GM12878 (cell line): ENCODE measurements around the gene COL16A1. TPM values are rescaled to one million over a fixed set of nuclear protein-coding genes. Genes with fewer than 3 reads are reported as not detected.

Experiments used
- ATAC-seq: fragments of 200-7000 bp; cut with Tn5 transposase; 3 replicates; pipeline ENCODE4 v1.9.1; 2020; ENCODE audit warnings: mild to moderate bottlenecking, moderate library complexity
- BruUV-seq: library from RNA; stranded (reverse); fragments of 400-500 nt; replicated peaks from 2 replicates; lab custom pipeline; 2021; lab: Mats Ljungman, UMichigan
- CTCF ChIA-PET: fragments of 300-600 bp; sonication (Branson Sonifier 250); formaldehyde crosslinking; extraction: SDS; loops from one replicate; lab custom pipeline; 2021; ENCODE audit warnings: inconsistent platforms; lab: Yijun Ruan, JAX
- POLR2A ChIA-PET: fragments of 350-600 bp; formaldehyde crosslinking; extraction: SDS; loops from one replicate; lab custom pipeline; 2021; ENCODE audit warnings: inconsistent platforms; lab: Charles Lee
- RAD21 ChIA-PET: fragments of 300-600 bp; sonication (Branson Sonifier 250); formaldehyde crosslinking; loops from one replicate; lab custom pipeline; 2023; ENCODE audit warnings: antibody characterized with exemption; ENCODE audit not compliant: unreplicated experiment; lab: Charles Lee
- SMC1A ChIA-PET: fragments of 300-600 bp; sonication (Branson Sonifier 250); formaldehyde crosslinking; loops from one replicate; lab custom pipeline; 2023; ENCODE audit not compliant: unreplicated experiment, uncharacterized antibody; lab: Charles Lee
- DNase-seq: peaks from one replicate; pipeline ENCODE4 v3.0.0-alpha.2; 2011; ENCODE audit warnings: low read depth, low spot score
- FAIRE-seq: peaks from 3 replicates; lab custom pipeline; 2011; peaks lifted over from hg19 to GRCh38; lab: Jason Lieb, UNC
- H2AFZ ChIP-seq: 2 replicates; pipeline ENCODE4 v1.6.0; 2011; ENCODE audit warnings: low read depth, low read length, control low read depth; ENCODE audit not compliant: control insufficient read depth
- H3K27ac ChIP-seq: 2 replicates; pipeline ENCODE4 v1.5.1; 2011; ENCODE audit warnings: control low read depth; ENCODE audit not compliant: control insufficient read depth, insufficient read depth
- H3K27me3 ChIP-seq, 2 experiments: replicated peaks in 1 of 2; 2 replicates each; pipeline versions ENCODE4 v1.6.0 to v1.6.1; 2011; ENCODE audit warnings: low read length in 1 of 2; ENCODE audit not compliant: control insufficient read depth in 2 of 2, insufficient read depth in 2 of 2
- H3K36me3 ChIP-seq, 2 experiments: 2 replicates each; pipeline ENCODE4 v1.5.1; 2011; ENCODE audit warnings: low read length in 1 of 2; ENCODE audit not compliant: control insufficient read depth in 2 of 2, insufficient read depth in 2 of 2
- H3K4me1 ChIP-seq: 2 replicates; pipeline ENCODE4 v1.6.1; 2011; ENCODE audit warnings: mild to moderate bottlenecking, low read length, moderate library complexity, mixed read lengths; ENCODE audit not compliant: control insufficient read depth, insufficient read depth
- H3K4me2 ChIP-seq: 2 replicates; pipeline ENCODE4 v1.6.0; 2011; ENCODE audit warnings: control low read depth; ENCODE audit not compliant: control insufficient read depth, insufficient read depth
- H3K4me3 ChIP-seq: fragments of 200-600 bp; sonication (generic); 2 replicates; pipeline ENCODE4 v1.5.1; 2016
- H3K79me2 ChIP-seq: 2 replicates; pipeline ENCODE4 v1.6.0; 2011; ENCODE audit warnings: low read length; ENCODE audit not compliant: control insufficient read depth, insufficient read depth
- H3K9ac ChIP-seq: 2 replicates; pipeline ENCODE4 v1.8.0; 2011; ENCODE audit warnings: low read length, control low read depth, mixed read lengths; ENCODE audit not compliant: control insufficient read depth, insufficient read depth
- H3K9me3 ChIP-seq: replicated peaks from 3 replicates; pipeline ENCODE4 v1.5.1; 2011; ENCODE audit warnings: mild to moderate bottlenecking, low read length; ENCODE audit not compliant: control insufficient read depth, insufficient read depth
- H4K20me1 ChIP-seq: 2 replicates; pipeline ENCODE4 v1.6.0; 2011; ENCODE audit not compliant: control insufficient read depth, insufficient read depth
- CBFB ChIP-seq: IDR thresholded peaks from 2 replicates; pipeline ENCODE4 v1.6.1; 2016; ENCODE audit warnings: antibody characterized with exemption, low read depth
- EZH2 ChIP-seq: IDR thresholded peaks from 2 replicates; pipeline ENCODE4 v1.6.1; 2012; ENCODE audit warnings: low read depth, mild to moderate bottlenecking, control low read depth, inconsistent platforms, low read length, borderline replicate concordance; ENCODE audit not compliant: control insufficient read depth
- IKZF1 ChIP-seq: fragments of 450-650 bp; conservative IDR thresholded peaks from 2 replicates; pipeline ENCODE4 v1.6.1; 2017; ENCODE audit warnings: antibody characterized with exemption, mild to moderate bottlenecking
- IRF3 ChIP-seq: fragments of 450-650 bp; IDR thresholded peaks from 2 replicates; pipeline ENCODE4 v1.6.1; 2014; ENCODE audit warnings: mild to moderate bottlenecking
- KAT2A ChIP-seq: conservative IDR thresholded peaks from 2 replicates; pipeline ENCODE4 v1.6.1; 2011; ENCODE audit warnings: low read depth, low read length; ENCODE audit not compliant: control insufficient read depth
- MTA3 ChIP-seq: IDR thresholded peaks from 2 replicates; pipeline ENCODE4 v1.6.1; 2012; ENCODE audit warnings: low read length, inconsistent platforms, borderline replicate concordance
- POLR2A ChIP-seq: IDR thresholded peaks from 2 replicates; pipeline ENCODE4 v1.6.1; 2011; ENCODE audit warnings: low read depth, mild to moderate bottlenecking, low read length
- POU2F2 ChIP-seq: IDR thresholded peaks from 3 replicates; pipeline ENCODE4 v1.6.1; 2011; ENCODE audit warnings: low read depth, mild to moderate bottlenecking, low read length, borderline replicate concordance
- SMAD5 ChIP-seq: IDR thresholded peaks from 2 replicates; pipeline ENCODE4 v1.6.1; 2016; ENCODE audit warnings: antibody characterized with exemption, low read depth
- SREBF2 ChIP-seq: IDR thresholded peaks from 2 replicates; pipeline ENCODE4 v1.6.1; 2012; ENCODE audit warnings: mild to moderate bottlenecking, low read length
- STAT3 ChIP-seq: IDR thresholded peaks from 2 replicates; pipeline ENCODE4 v1.6.1; 2011; ENCODE audit warnings: low read depth, low read length, improper control_type of control experiment
- TBL1XR1 ChIP-seq: IDR thresholded peaks from 2 replicates; pipeline ENCODE4 v1.6.1; 2012; ENCODE audit warnings: low read depth, low read length, improper control_type of control experiment
- TCF3 ChIP-seq: IDR thresholded peaks from 2 replicates; pipeline ENCODE4 v1.6.1; 2012; ENCODE audit warnings: low read depth, mild to moderate bottlenecking, low read length, borderline replicate concordance; ENCODE audit not compliant: insufficient read depth
- ZBTB4 ChIP-seq: fragments of 450-650 bp; formaldehyde crosslinking; IDR thresholded peaks from 2 replicates; pipeline ENCODE4 v1.4.0; 2022; ENCODE audit warnings: mild to moderate bottlenecking, moderate library complexity
- ZNF24 ChIP-seq: fragments of 450-650 bp; IDR thresholded peaks from 2 replicates; pipeline ENCODE4 v1.6.1; 2017; ENCODE audit warnings: antibody characterized with exemption, mild to moderate bottlenecking
- WGBS: methylation state at CpG from one replicate; pipeline ENCODE4 v1.1.6; 2016; ENCODE audit warnings: low lambda C conversion rate; ENCODE audit not compliant: insufficient replicate concordance, insufficient coverage; ENCODE audit errors: missing lambda C conversion rate; 5-methylcytosine and 5-hydroxymethylcytosine counted together
- in situ Hi-C: fragments of 300-500 bp; cut with MboI; formaldehyde crosslinking; loops from 9 replicates; pipeline ENCODE4 v1.14.3; 2018; ENCODE audit warnings: mixed read lengths
- intact Hi-C: fragments of 100-400 bp; cut with micrococcal nuclease; formaldehyde crosslinking; loops from one replicate; pipeline ENCODE4 v1.14.2; 2022; ENCODE audit not compliant: unreplicated experiment
- polyA plus RNA-seq, 11 experiments: library from polyadenylated mRNA; depleted of rRNA in 4 of 11; unstranded in 6 of 11; stranded (reverse) in 5 of 11; fragments of >200 nt; fragmentation: Nextera tagmentation in 4 of 11; fragmentation: Illumina TruSeq in 1 of 11; extraction: Ambion mirVana in 4 of 11; extraction: Trizol in 1 of 11; gene quantifications; 1 replicate in 1 of 11; 2 replicates in 10 of 11; pipeline versions ENCODE4 v1.2.1 to v1.2.3, GENCODE V29; 2011 to 2016; ENCODE audit warnings: inconsistent platforms in 2 of 11, missing spikeins in 2 of 11, low read depth in 1 of 11
- total RNA-seq, 4 experiments: library from RNA; depleted of rRNA in 3 of 4; stranded (reverse); fragments of >200 nt in 3 of 4; fragmentation: Illumina TruSeq in 1 of 4; extraction: Trizol in 1 of 4; gene quantifications; 2 replicates each; pipeline versions ENCODE4 v1.2.1 to v1.2.3, GENCODE V29; 2013 to 2021
- TF ChIP-seq, protein P1 (sequence below): fragments of 450-650 bp; IDR thresholded peaks from 2 replicates; pipeline ENCODE4 v1.6.1; 2017; ENCODE audit warnings: antibody characterized with exemption, mild to moderate bottlenecking, moderate library complexity
- TF ChIP-seq, protein P2 (sequence below): fragments of 150-350 bp; IDR thresholded peaks from 2 replicates; pipeline ENCODE4 v1.6.1; 2014; ENCODE audit warnings: mild to moderate bottlenecking, low read depth, low read length

The COL16A1 gene
- total and polyA plus RNA-seq, 10 of the 15 experiments (the other 5 are each of a cell fraction or from before 2014, with no cell fraction given) = 0.02 to 3.7 (median 0.59) TPM

GRCh38 chr1:31691446-31691845, 12.4 kb downstream of the COL16A1 start (continued):
- TF ChIP-seq TBL1XR1 = no peak
- no peak for TF ChIP-seq ZNF24
- TF ChIP-seq, protein P1, sequence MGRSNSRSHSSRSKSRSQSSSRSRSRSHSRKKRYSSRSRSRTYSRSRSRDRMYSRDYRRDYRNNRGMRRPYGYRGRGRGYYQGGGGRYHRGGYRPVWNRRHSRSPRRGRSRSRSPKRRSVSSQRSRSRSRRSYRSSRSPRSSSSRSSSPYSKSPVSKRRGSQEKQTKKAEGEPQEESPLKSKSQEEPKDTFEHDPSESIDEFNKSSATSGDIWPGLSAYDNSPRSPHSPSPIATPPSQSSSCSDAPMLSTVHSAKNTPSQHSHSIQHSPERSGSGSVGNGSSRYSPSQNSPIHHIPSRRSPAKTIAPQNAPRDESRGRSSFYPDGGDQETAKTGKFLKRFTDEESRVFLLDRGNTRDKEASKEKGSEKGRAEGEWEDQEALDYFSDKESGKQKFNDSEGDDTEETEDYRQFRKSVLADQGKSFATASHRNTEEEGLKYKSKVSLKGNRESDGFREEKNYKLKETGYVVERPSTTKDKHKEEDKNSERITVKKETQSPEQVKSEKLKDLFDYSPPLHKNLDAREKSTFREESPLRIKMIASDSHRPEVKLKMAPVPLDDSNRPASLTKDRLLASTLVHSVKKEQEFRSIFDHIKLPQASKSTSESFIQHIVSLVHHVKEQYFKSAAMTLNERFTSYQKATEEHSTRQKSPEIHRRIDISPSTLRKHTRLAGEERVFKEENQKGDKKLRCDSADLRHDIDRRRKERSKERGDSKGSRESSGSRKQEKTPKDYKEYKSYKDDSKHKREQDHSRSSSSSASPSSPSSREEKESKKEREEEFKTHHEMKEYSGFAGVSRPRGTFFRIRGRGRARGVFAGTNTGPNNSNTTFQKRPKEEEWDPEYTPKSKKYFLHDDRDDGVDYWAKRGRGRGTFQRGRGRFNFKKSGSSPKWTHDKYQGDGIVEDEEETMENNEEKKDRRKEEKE = no peak
- no peak for TF ChIP-seq TCF3
- TF ChIP-seq POLR2A = no peak
- no peak for TF ChIP-seq CBFB
- TF ChIP-seq, protein P2, sequence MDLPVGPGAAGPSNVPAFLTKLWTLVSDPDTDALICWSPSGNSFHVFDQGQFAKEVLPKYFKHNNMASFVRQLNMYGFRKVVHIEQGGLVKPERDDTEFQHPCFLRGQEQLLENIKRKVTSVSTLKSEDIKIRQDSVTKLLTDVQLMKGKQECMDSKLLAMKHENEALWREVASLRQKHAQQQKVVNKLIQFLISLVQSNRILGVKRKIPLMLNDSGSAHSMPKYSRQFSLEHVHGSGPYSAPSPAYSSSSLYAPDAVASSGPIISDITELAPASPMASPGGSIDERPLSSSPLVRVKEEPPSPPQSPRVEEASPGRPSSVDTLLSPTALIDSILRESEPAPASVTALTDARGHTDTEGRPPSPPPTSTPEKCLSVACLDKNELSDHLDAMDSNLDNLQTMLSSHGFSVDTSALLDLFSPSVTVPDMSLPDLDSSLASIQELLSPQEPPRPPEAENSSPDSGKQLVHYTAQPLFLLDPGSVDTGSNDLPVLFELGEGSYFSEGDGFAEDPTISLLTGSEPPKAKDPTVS = no peak
- no peak for TF ChIP-seq EZH2

- Histone ChIP-seq H3K9me3 (no peaks in the 10 kb centered on the region), H3K9ac (no peak overlapping the region), H3K4me3 (no peak overlapping the region), H3K4me2 (no peak overlapping the region), H2AFZ (no peak overlapping the region), H3K27ac (no peak overlapping the region), H4K20me1 (no peaks in the 10 kb centered on the region), H3K36me3 (no peaks in the 10 kb centered on the region), H3K4me1 (peaks cover 3% of the 10 kb centered on the region; the same call in 1 of the 2 replicates), H3K27me3 (no peaks in the 10 kb centered on the region; a peak in 1 of 4 replicates), H3K79me2 (no peaks in the 10 kb centered on the region)
- intact Hi-C loops (no loop called here), in situ Hi-C loops (no loop called here)
- FAIRE-seq (no peak), DNase-seq (no peak), ATAC-seq (no peak)
- ChIA-PET RAD21 (no interaction called here), SMC1A (interaction anchor here (1.3 kb wide), 1 partner anchor 13 kb away, joined by 3 read pairs; the partner anchor contains the start of gene COL16A1), CTCF (interaction anchor here (0.8 to 1.4 kb wide), 3 partner anchors 13 to 97 kb away, joined by 3 read pairs; partner anchors contain the start of gene COL16A1), POLR2A (no interaction called here)
- WGBS = 36% methylated on average over 10 of the region's 10 CpGs
- no TSS peak for BruUV-seq
- TF ChIP-seq POU2F2 (no peak), ZBTB4 (CRISPR knock-in tag) (no peak), STAT3 (no peak), IKZF1 (no peak), SREBF2 (no peak), SMAD5 (no peak), KAT2A (no peak), IRF3 (no peak), MTA3 (no peak)
These were observed 12.9 kb downstream of the COL16A1 start for GRCh38 chr1:31690921-31691320.
